GM13976 (cell line): ENCODE data around the gene LRRC32.

Experiments used
- DNase-seq: peaks from one replicate; pipeline ENCODE4 v3.0.0; 2012; ENCODE audit warnings: low spot score
- in situ Hi-C: fragments of 300-500 bp; cut with MboI; formaldehyde crosslinking; loops from one replicate; pipeline ENCODE4 v1.12.0; 2022; ENCODE audit warnings: low sequenced_read_pairs, mixed read lengths, inconsistent platforms; ENCODE audit not compliant: unreplicated experiment
- TF ChIP-seq, protein P1 (sequence below): IDR thresholded peaks from 2 replicates; pipeline ENCODE4 v1.5.1; 2012; ENCODE audit warnings: borderline replicate concordance, mild to moderate bottlenecking; ENCODE audit not compliant: insufficient read depth; ENCODE audit errors: extremely low read depth, missing control alignments, control extremely low read depth

Gene LRRC32

DNA sequence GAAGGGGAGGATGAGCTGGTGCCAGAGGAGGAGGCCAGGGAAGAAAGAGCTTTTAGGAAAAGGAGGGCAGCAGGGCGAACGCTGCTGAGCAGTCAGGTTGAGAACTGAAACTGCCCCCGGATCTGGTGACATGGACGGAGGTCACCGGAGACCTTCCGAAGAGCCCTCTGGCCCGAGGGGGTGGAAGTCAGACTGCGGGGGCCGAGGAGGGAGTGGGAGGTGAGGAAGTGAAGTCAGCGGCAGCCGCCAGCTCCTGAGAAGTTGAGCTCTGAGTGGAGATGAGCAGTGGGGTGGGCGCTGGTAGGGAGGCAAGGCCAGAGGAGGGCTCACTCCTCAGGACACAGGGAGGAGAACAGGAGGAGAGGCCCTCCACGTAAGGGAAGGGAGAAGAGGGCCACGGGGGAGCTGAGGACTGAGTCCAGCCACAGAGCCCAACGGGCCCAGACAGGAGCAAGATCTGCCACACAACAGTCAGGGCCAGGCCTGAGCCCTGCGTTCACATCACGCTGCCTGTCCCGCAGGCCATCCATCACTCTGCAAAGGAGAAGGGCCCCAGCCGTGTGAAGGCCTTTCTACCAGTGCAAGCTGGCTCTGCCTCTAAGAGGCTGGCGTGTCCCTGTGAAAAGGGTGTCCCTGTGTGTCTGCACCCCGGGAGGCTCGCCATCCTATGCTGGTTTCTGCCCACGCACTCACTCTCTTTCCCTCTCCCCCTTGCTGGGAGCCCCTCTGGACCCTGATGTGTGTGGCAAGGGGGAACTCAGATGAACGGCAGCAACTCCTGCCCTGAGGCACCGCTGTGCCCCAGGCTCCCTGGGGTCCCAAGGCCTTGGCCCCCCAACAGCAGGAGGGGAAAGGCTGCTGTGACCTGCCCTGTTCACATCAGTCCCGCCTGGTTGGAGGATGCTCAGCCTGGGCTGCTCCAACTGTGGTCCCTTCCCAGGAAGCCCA lies 19.0 kb upstream of the LRRC32 start:
- in situ Hi-C loops, result loop anchor here (25.0 kb wide), 1 partner anchor 477 kb away; the partner anchor contains the start of gene WNT11
- DNase-seq, result no peak
- TF ChIP-seq, protein P1, sequence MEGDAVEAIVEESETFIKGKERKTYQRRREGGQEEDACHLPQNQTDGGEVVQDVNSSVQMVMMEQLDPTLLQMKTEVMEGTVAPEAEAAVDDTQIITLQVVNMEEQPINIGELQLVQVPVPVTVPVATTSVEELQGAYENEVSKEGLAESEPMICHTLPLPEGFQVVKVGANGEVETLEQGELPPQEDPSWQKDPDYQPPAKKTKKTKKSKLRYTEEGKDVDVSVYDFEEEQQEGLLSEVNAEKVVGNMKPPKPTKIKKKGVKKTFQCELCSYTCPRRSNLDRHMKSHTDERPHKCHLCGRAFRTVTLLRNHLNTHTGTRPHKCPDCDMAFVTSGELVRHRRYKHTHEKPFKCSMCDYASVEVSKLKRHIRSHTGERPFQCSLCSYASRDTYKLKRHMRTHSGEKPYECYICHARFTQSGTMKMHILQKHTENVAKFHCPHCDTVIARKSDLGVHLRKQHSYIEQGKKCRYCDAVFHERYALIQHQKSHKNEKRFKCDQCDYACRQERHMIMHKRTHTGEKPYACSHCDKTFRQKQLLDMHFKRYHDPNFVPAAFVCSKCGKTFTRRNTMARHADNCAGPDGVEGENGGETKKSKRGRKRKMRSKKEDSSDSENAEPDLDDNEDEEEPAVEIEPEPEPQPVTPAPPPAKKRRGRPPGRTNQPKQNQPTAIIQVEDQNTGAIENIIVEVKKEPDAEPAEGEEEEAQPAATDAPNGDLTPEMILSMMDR, result no peak

DNA sequence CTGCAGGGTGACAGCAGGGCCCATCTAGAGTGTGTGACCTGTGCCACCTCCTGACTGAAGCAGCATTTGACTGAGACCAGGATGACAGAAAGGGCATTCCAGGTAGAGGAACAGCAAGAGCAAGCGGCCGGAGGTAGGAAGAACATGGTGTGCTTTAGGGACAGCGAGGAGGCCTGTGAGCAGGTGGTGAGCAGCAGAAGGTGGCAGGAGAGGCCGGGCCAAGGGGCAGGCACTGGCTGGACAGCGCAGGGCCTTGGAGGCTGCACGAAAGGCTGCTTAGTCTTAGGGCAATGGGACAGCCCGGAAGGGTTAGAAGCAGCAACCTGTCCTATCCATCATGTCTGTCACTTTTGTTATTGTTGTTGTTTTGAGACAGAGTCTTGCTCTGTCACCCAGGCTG lies 17.6 kb upstream of the LRRC32 start:
- TF ChIP-seq, protein P1, result no peak
- DNase-seq, result no peak
- in situ Hi-C loops, result loop anchor here (25.0 kb wide), 1 partner anchor 476 kb away; the partner anchor contains the start of gene WNT11

DNA sequence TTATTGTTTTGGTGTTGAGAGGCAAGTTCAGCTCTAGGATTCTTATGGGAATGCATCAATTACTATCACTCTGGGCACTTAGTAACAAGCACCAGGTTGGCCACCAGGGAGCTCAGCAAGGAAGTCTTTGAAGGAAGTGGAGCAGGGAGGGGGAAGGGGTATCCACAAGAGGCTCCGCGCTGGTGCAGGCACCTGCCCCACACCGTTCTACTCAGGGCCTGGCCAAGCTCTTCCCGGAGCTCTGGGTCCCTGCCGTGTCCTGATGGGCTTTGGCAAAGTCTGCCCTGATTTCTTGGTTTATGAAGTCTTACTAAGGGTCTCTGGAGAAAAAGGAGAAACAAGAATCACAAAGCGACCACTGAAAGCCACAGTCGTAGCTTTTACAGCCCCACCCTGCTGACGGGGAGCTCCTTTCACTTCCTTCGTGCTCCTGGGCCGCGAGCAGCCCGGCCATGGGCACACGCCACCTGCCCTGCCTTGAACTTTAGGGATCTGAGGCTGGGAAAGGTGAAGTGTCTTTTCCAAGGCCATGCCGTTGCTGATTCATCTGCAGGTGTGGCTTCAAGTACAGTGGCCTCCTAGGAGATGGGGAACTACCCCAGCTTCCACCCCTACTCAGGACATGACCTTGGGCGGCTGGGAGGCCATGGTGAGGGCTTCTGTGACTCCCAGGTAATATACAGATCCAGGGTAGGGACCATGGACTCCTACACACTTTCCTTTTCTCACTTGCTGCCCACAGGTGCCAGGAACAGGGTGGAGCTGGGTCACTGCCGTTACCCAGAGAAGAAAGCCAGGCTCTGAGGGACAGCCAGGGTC lies 15.9 kb upstream of the LRRC32 start:
- TF ChIP-seq, protein P1, result no peak
- in situ Hi-C loops, result loop anchor here (25.0 kb wide), 1 partner anchor 474 kb away; the partner anchor contains the start of gene WNT11
- DNase-seq, result peak; percentile 66

DNA sequence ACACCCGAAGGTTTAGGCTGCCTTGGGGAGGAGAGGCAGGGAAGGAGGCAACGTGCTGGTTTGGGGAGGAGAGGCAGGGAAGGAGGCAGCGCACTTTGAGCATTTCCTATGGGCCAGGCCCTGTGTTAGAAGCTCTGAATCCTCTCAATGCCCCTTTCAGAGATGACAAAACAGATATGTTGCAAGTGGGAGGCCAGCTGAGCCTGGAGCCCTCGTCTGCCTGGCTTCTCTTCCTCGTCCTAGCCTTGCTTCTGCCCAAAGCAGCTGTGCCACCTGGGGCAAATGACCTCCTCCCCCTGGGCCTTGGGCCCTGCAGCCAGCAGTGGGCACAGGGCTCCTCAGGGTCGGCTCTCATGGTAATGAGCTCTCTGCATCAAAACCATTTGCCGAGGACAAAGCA lies 15.3 kb upstream of the LRRC32 start:
- in situ Hi-C loops, result loop anchor here (25.0 kb wide), 1 partner anchor 474 kb away; the partner anchor contains the start of gene WNT11
- TF ChIP-seq, protein P1, result no peak
- DNase-seq, result no peak

DNA sequence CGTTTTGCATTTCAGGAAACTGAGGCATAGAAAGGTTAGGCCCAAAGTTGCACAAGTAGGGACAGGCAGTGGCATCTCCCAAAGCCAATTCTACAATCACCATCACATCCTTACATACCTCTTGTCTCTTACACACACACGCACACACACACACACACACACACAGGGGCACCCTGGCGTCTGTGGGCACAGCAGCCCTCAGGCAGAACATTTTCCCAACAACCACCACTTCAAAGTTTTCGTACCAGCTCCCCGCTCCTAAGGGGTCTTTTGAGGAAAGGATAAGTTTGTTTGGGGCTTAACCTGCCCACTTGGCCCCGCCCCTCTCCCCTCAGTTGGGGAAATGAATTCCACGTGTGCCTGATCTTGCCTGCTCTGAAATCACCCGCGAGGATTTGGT lies 14.7 kb upstream of the LRRC32 start:
- in situ Hi-C loops, result loop anchor here (25.0 kb wide), 1 partner anchor 473 kb away; the partner anchor contains the start of gene WNT11
- DNase-seq, result no peak
- TF ChIP-seq, protein P1, result no peak

DNA sequence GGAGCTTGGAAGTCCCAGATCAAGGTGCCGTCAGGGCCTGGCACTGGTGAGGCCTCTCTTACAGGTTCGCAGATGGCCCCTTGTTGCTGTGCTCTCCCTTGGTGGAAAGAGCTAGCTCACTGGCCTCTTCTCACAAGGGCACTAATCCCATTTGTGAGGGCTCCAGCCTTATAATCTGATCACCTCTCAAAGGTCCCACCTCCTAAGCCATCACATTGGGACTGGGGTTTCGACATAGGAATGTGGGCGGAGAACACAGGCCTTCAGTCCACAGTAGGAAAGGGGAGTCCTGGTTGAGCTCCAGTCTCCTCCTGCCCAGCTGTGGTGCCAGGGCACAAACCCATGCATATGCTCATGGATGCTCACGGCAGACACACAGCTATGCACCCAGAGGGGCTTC lies 14.0 kb upstream of the LRRC32 start:
- in situ Hi-C loops, result loop anchor here (25.0 kb wide), 1 partner anchor 472 kb away; the partner anchor contains the start of gene WNT11
- TF ChIP-seq, protein P1, result no peak
- DNase-seq, result no peak
